Psoas muscle (tissue), 8 donors: ENCODE results near the gene NEBL. TPM values are rescaled to one million over a fixed set of nuclear protein-coding genes. Genes with fewer than 3 reads are reported as not detected.

ENCODE experiments used
- ATAC-seq, 4 donors: fragments of 200-7000 bp; cut with Tn5 transposase; one replicate each; pipeline ENCODE4 v1.9.1; 2020; ENCODE audit warnings: moderate library complexity in 3 of 4, mild to moderate bottlenecking in 2 of 4
- DNase-seq, 2 donors: peaks; one replicate each; pipeline ENCODE4 v3.0.0-alpha.2; 2020
- H3K27ac ChIP-seq: fragments of 200-600 bp; one replicate; pipeline ENCODE4 v1.8.0; 2022
- H3K27me3 ChIP-seq, 3 donors: fragments of 200-600 bp in 1 of 3; one replicate each; pipeline versions ENCODE4 v1.6.1 to v1.8.0; 2013 to 2022; ENCODE audit warnings: low read length in 2 of 3, mild to moderate bottlenecking in 2 of 3, moderate library complexity in 1 of 3; ENCODE audit not compliant: insufficient read depth in 3 of 3
- H3K36me3 ChIP-seq, 2 donors: fragments of 200-600 bp in 1 of 2; one replicate each; pipeline versions ENCODE4 v1.6.1 to v1.8.0; 2013 to 2022; ENCODE audit warnings: low read depth in 1 of 2, mild to moderate bottlenecking in 1 of 2, moderate library complexity in 1 of 2; ENCODE audit not compliant: insufficient read depth in 1 of 2
- H3K4me1 ChIP-seq: fragments of 200-600 bp; one replicate; pipeline ENCODE4 v1.8.0; 2022
- H3K4me3 ChIP-seq: fragments of 200-600 bp; one replicate; pipeline ENCODE4 v1.8.0; 2022; ENCODE audit warnings: mild to moderate bottlenecking
- H3K9me3 ChIP-seq: fragments of 200-600 bp; one replicate; pipeline ENCODE4 v1.8.0; 2022
- WGBS, 3 donors: extraction: QIAGEN DNeasy Blood & Tissue Kit; methylation state at CpG; one replicate each; pipeline versions ENCODE4 v1.1.6 to v1.1.7; 2013; 5-methylcytosine and 5-hydroxymethylcytosine counted together
- intact Hi-C, 2 donors: fragments of 100-400 bp; cut with DNase I; formaldehyde crosslinking; loops; one replicate each; pipeline versions ENCODE4 v1.11.0 to v1.14.2; 2022
- polyA plus RNA-seq, 3 donors: library from polyadenylated mRNA; stranded (reverse); fragments of 200-250 nt; gene quantifications; one replicate each; pipeline ENCODE4 v1.2.3, GENCODE V29; 2013
- total RNA-seq, 4 donors: library from RNA; stranded (reverse); fragmentation: NEBNext Ultra II Directional in 2 of 4; extraction: Animal tissue kit (Norgen Biotek cat#: 25700) in 2 of 4; gene quantifications; one replicate each; pipeline versions ENCODE4 v1.2.1 to v1.2.4, GENCODE V29; 2021 to 2023
- TF ChIP-seq, protein P1 (sequence below): fragments of 200-600 bp; IDR thresholded peaks from one replicate; pipeline ENCODE4 v1.8.0; 2022; ENCODE audit warnings: antibody characterized with exemption
- donor health status: healthy with polysubstance abuse.
- donor health status: DM: no; HTN: no; CAD: no; lungs with moderate emphysema.
- donor health status: Bipolar disorder and iron deficiency.
- donor health status: healthy.
- donor health status: DM: yes; HTN: yes; CAD: no.
- donor health status: DM: no; HTN: no; CAD: no.
- donor health status: DM: no; HTN: no; CAD: no.
- donor health status: DM: yes; HTN: yes; CAD: no.

Gene NEBL
- total and polyA plus RNA-seq, 7 donors, result 0.35 to 1.5 (median 0.89) TPM

DNA sequence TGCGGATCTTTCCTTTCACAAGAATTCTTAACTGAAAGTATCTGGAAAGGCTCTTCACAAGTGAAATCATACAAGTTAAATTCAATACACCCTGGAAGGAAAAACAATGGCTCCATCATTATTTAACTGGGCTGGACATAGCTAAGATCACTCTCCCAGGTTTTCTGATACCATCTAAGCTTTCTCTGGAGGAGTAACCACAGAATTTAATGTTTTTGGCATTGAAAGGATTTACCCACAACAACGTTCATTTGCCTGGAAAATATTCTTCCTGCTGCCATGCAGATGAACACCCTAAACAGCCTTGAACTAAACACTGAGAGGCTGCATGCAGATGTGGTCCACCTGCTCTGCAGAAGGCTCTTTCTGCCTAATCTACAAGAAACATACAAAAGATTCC lies 4.3 kb downstream of the NEBL start:
- no peaks in the 10 kb centered on the region for H3K27me3 ChIP-seq
- TF ChIP-seq, protein P1, sequence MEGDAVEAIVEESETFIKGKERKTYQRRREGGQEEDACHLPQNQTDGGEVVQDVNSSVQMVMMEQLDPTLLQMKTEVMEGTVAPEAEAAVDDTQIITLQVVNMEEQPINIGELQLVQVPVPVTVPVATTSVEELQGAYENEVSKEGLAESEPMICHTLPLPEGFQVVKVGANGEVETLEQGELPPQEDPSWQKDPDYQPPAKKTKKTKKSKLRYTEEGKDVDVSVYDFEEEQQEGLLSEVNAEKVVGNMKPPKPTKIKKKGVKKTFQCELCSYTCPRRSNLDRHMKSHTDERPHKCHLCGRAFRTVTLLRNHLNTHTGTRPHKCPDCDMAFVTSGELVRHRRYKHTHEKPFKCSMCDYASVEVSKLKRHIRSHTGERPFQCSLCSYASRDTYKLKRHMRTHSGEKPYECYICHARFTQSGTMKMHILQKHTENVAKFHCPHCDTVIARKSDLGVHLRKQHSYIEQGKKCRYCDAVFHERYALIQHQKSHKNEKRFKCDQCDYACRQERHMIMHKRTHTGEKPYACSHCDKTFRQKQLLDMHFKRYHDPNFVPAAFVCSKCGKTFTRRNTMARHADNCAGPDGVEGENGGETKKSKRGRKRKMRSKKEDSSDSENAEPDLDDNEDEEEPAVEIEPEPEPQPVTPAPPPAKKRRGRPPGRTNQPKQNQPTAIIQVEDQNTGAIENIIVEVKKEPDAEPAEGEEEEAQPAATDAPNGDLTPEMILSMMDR, result no peak
- H3K27ac ChIP-seq, result no peak overlapping the region
- WGBS, 3 donors, result 59 to 61% (median 61%) methylated on average over 2 of the region's 2 CpGs
- DNase-seq, result no peak
- H3K4me1 ChIP-seq, result no peaks in the 10 kb centered on the region
- ATAC-seq, result no peak
- intact Hi-C loops, result loop anchor here in 1 of 2 donors (5.0 kb wide), 1 partner anchor 400 kb away; no protein-coding TSS in a partner anchor
- no peaks in the 10 kb centered on the region for H3K36me3 ChIP-seq
- H3K9me3 ChIP-seq, result no peaks in the 10 kb centered on the region
- no peak overlapping the region for H3K4me3 ChIP-seq

DNA sequence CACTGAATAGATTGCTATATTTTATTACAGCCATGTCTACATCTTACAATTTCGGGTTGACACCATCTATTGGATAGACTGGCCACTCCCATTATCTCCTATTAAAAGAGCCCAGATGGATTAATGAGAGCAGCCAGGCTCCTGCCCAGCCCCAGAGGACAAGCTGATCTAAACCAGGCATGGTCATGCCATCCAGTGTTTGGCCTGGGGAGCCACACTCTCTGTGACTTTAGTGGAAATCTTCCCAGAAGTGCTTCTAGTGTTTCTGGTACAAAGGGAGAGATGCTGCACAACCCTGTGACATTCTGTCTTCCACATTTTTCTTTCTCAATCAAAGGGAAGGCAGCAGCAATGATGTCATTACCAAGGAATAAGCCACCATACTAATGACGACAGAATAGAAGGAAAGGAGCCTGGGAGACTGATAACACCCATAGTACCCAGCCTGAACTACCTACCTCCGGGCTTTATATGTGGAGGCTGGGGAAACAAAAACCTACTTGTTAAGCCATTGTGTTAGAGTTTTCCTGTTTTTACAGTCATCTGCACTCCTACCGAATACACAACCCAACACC lies 5.0 kb downstream of the NEBL start:
- WGBS, 3 donors, result 79 to 85% (median 84%) methylated on average over 4 of the region's 4 CpGs
- H3K9me3 ChIP-seq, result no peaks in the 10 kb centered on the region
- no peak for DNase-seq
- H3K27ac ChIP-seq, result no peak overlapping the region
- intact Hi-C loops, result loop anchor here in 1 of 2 donors (5.0 kb wide), 1 partner anchor 400 kb away; no protein-coding TSS in a partner anchor
- no peaks in the 10 kb centered on the region for H3K4me1 ChIP-seq
- TF ChIP-seq, protein P1, result no peak
- H3K27me3 ChIP-seq, result no peaks in the 10 kb centered on the region
- no peak overlapping the region for H3K4me3 ChIP-seq
- no peaks in the 10 kb centered on the region for H3K36me3 ChIP-seq
- ATAC-seq, result no peak

DNA sequence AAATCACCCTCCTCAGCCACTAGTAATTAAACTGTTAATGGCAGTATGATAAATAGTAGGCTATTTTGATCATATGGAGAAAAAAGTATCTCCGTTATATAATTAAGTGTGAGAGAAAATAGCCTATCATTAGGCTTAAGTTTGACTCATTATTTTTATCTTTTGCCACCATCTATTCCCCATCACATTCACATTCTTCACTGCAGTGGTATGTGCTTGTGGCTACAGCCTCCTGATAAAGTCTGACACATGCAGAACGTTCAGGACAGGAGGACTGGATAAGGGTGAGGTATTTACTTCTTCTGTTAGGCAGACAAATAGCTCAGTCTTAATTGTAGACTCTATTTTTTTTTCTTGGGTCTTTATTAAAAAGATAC lies 5.8 kb downstream of the NEBL start:
- TF ChIP-seq, protein P1, result no peak
- no peaks in the 10 kb centered on the region for H3K27me3 ChIP-seq
- H3K27ac ChIP-seq, result no peak overlapping the region
- WGBS, 3 donors, result 51 to 64% (median 52%) methylated on average over 2 of the region's 2 CpGs
- no peaks in the 10 kb centered on the region for H3K4me1 ChIP-seq
- H3K9me3 ChIP-seq, result no peaks in the 10 kb centered on the region
- intact Hi-C loops, result loop anchor here in 1 of 2 donors (5.0 kb wide), 1 partner anchor 399 kb away; no protein-coding TSS in a partner anchor
- no peaks in the 10 kb centered on the region for H3K36me3 ChIP-seq
- ATAC-seq (no peak), DNase-seq (no peak)
- H3K4me3 ChIP-seq, result no peak overlapping the region

DNA sequence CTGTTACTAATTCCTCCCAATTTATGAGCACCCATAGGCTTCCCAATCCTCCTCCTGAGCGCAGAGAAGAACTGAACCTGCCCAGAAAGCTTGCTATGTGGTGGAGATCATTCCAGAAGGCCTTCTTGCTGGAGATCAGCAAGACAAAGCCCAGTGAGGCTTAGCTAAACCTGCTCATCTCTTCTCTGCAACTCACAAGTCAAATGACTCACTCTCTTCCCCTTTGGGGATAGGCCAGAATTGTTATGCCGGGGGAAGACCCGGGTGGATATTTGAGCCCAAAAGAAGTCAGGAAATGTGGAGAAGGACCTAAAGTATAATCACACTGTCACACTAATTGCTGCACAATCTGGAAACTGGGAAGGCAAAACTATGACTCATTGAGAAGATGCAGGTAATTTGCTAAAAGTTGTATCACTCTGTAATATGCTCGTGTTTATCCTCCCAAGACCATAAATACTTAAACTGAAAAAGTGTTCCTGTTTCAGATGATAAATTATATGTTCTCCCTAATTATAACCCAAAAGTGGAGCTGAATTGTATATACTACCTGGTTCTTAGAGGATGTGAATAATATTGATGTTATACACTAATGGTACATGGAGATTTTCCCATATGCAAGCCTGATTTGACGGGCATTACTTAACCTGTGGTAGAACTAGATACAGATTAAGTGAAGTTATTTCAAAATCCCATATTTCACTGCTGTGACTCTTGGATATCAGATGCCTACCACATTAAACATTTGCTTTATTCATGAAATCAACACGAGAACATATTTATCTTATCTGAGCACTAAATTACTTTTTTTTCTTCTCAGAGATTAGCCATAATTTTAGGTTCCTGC lies 6.4 kb downstream of the NEBL start:
- no peaks in the 10 kb centered on the region for H3K9me3 ChIP-seq
- H3K36me3 ChIP-seq, result no peaks in the 10 kb centered on the region
- no peak for ATAC-seq
- no peaks in the 10 kb centered on the region for H3K4me1 ChIP-seq
- TF ChIP-seq, protein P1, result no peak
- H3K27me3 ChIP-seq, result no peaks in the 10 kb centered on the region
- 58 to 63% (median 62%) methylated on average over 6 of the region's 6 CpGs for WGBS, 3 donors
- DNase-seq, result no peak
- no peak overlapping the region for H3K4me3 ChIP-seq
- intact Hi-C loops, result loop anchor here in 1 of 2 donors (5.0 kb wide), 1 partner anchor 398 kb away; no protein-coding TSS in a partner anchor
- no peak overlapping the region for H3K27ac ChIP-seq
